Vagina (tissue), 2 donors: ENCODE data around the gene LGALS8. TPM values are rescaled to one million over a fixed set of nuclear protein-coding genes. Genes with fewer than 3 reads are reported as not detected.
"Not testable (repeated sequence)": the region's sequence is repeated elsewhere in the genome, so short reads cannot be mapped to it uniquely, and the experiment has no call there.

Source experiments
- DNase-seq, 2 donors: peaks; one replicate each; pipeline ENCODE4 v3.0.0-alpha.2; 2017; ENCODE audit errors: extremely low spot score in 2 of 2
- H3K27ac ChIP-seq: fragments of 200-600 bp; sonication (generic); one replicate; pipeline ENCODE4 v1.5.1; 2019
- H3K27me3 ChIP-seq: fragments of 200-600 bp; sonication (generic); one replicate; pipeline ENCODE4 v1.5.1; 2019
- H3K36me3 ChIP-seq, 2 donors: fragments of 200-600 bp; sonication (generic); one replicate each; pipeline ENCODE4 v1.5.1; 2017 to 2019
- H3K4me1 ChIP-seq: fragments of 200-600 bp; sonication (generic); one replicate; pipeline ENCODE4 v1.5.1; 2019
- H3K4me3 ChIP-seq, 2 donors: fragments of 200-600 bp; sonication (generic); 1 replicate in 1 of 2; 2 replicates in 1 of 2; pipeline ENCODE4 v1.5.1; 2016 to 2019
- H3K9me3 ChIP-seq: fragments of 200-600 bp; sonication (generic); one replicate; pipeline ENCODE4 v1.5.1; 2019
- POLR2A ChIP-seq, 2 donors: fragments of 450-650 bp; IDR thresholded peaks; one replicate each; pipeline ENCODE4 v1.6.1; 2017; ENCODE audit warnings: antibody characterized with exemption in 2 of 2, mild to moderate bottlenecking in 2 of 2, moderate library complexity in 2 of 2
- POLR2AphosphoS5 ChIP-seq, 2 donors: sonication (generic); formaldehyde crosslinking; IDR thresholded peaks; one replicate each; pipeline ENCODE4 v1.9.0; 2017; ENCODE audit warnings: antibody characterized with exemption in 2 of 2, mild to moderate bottlenecking in 2 of 2, low read depth in 1 of 2; ENCODE audit not compliant: insufficient read depth in 1 of 2
- intact Hi-C: fragments of 100-400 bp; cut with DNase I; formaldehyde crosslinking; loops from one replicate; pipeline ENCODE4 v1.15.1; 2023
- total RNA-seq: library from RNA; depleted of rRNA; stranded (reverse); fragments of >200 nt; gene quantifications from one replicate; pipeline ENCODE4 v1.2.3, GENCODE V29; 2016
- TF ChIP-seq, protein P1 (sequence below), 3 experiments: fragments of 450-650 bp in 2 of 3; fragments of 200-600 bp in 1 of 3; sonication (generic) in 1 of 3; IDR thresholded peaks; one replicate each; pipeline ENCODE4 v1.5.1; 2017 to 2019; ENCODE audit warnings: antibody characterized with exemption in 3 of 3, mild to moderate bottlenecking in 2 of 3, moderate library complexity in 2 of 3

Gene LGALS8
- 38.1 TPM for total RNA-seq

DNA sequence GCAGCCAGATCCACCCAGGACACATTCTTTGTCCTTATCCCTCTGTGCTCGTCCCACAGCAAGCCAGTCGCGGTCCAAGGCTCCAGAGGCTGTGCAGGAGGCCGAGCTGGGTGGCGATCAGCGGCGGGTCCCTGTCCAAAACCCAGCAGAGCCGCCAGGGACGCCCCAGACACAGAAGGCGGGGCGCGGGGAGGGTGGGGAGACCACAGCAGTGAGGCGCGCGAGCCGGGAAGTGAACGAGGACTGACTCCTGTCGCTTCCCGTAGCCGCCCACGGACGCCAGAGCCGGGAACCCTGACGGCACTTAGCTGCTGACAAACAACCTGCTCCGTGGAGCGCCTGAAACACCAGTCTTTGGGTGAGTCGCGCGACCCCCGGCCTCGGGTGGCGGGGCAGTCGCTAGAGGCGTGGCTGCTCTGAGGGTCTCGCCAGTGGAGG, at the start of gene LGALS8:
LGALS8 (plus strand) TSS at position 279 of the 438 bp plus-strand sequence. CDS start 2,089 bp downstream, outside the sequence.
- peak in 1 of 2 donors; percentile 91 for DNase-seq
- H3K27me3 ChIP-seq = no peaks in the 10 kb centered on the region
- H3K36me3 ChIP-seq = peaks cover 0 to 5% of the 10 kb centered on the region in 2 donors
- intact Hi-C loops = no loop called here
- no peaks in the 10 kb centered on the region for H3K9me3 ChIP-seq
- peak within 1 kb of the TSS; percentile 89 for H3K27ac ChIP-seq
- TF ChIP-seq POLR2AphosphoS5 (IDR thresholded peaks at IDR 0.05; ENCODE audit: insufficient read depth in 1 of 2, low read depth in 1 of 2) (peak; percentile 43 to 85), POLR2A (IDR thresholded peaks at IDR 0.05) (no peak)
- H3K4me1 ChIP-seq = peaks cover 14% of the 10 kb centered on the region
- peak within 1 kb of the TSS; percentile 80 to 98 for H3K4me3 ChIP-seq

DNA sequence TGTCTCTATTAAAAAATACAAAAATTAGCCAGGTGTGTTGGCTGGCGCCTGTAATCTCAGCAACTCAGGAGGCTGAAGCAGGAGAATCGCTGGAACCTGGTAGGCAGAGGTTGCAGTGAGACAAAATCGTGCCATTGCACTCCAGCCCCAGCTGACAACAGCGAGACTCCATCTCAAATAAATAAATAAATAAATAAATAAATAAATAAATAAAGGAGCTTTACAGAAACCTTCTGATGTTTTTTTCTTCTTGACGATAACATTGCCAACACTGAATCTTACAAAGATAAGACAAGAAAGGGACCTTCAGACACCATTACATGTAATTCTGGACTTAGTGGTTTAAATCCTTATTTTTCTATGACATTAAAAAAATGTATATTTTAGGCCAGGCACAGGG, 47.8 kb upstream of the LGALS8 start:
- H3K36me3 ChIP-seq = no peaks in the 10 kb centered on the region
- TF ChIP-seq, protein P1, sequence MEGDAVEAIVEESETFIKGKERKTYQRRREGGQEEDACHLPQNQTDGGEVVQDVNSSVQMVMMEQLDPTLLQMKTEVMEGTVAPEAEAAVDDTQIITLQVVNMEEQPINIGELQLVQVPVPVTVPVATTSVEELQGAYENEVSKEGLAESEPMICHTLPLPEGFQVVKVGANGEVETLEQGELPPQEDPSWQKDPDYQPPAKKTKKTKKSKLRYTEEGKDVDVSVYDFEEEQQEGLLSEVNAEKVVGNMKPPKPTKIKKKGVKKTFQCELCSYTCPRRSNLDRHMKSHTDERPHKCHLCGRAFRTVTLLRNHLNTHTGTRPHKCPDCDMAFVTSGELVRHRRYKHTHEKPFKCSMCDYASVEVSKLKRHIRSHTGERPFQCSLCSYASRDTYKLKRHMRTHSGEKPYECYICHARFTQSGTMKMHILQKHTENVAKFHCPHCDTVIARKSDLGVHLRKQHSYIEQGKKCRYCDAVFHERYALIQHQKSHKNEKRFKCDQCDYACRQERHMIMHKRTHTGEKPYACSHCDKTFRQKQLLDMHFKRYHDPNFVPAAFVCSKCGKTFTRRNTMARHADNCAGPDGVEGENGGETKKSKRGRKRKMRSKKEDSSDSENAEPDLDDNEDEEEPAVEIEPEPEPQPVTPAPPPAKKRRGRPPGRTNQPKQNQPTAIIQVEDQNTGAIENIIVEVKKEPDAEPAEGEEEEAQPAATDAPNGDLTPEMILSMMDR (IDR thresholded peaks at IDR 0.05) = no peak
- no peak for TF ChIP-seq POLR2AphosphoS5 (IDR thresholded peaks at IDR 0.05; ENCODE audit: insufficient read depth in 1 of 2, low read depth in 1 of 2)
- TF ChIP-seq POLR2A (IDR thresholded peaks at IDR 0.05) = no peak
- H3K4me3 ChIP-seq = no peak overlapping the region
- H3K9me3 ChIP-seq = no peaks in the 10 kb centered on the region
- H3K27me3 ChIP-seq = no peaks in the 10 kb centered on the region
- no peak for DNase-seq
- no peak overlapping the region for H3K27ac ChIP-seq
- intact Hi-C loops = no loop called here
- H3K4me1 ChIP-seq = peaks cover 11% of the 10 kb centered on the region

DNA sequence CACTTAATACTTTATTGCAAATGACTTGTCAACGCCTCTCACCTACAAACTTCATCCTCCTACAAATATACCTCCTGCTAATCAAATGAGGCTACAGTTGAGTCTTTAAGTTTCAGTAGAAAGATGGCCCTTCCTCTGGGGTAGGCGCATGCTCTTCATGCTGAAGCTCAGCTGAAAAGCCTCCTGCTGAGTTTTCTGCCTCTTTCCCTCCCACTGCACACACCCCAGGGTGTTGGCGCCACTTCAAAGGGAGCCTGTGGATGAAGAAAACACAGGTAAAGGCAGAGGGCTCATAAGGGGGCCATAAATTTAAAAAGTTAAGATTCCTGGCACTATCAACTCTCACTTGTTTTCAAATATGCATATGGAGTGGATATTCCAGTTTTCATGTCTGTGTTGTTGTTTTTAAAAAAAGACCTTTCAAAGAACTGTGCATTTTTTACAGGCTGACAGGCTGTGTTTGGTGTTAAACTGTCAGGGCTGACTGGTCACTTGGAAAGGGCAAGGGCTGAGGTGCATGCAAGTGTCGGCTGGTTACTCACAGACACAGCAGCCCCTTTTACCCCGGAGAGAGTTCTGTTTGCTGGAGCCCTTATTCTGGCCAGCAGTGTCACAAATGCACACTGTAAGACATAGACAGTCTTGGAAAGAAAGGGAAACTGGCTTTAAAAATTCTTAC, 42.9 kb upstream of the LGALS8 start:
- H3K27me3 ChIP-seq = no peaks in the 10 kb centered on the region
- no peaks in the 10 kb centered on the region for H3K36me3 ChIP-seq
- H3K9me3 ChIP-seq = no peaks in the 10 kb centered on the region
- TF ChIP-seq POLR2AphosphoS5 (IDR thresholded peaks at IDR 0.05; ENCODE audit: insufficient read depth in 1 of 2, low read depth in 1 of 2) (no peak), POLR2A (IDR thresholded peaks at IDR 0.05) (no peak)
- TF ChIP-seq, protein P1 (IDR thresholded peaks at IDR 0.05) = no peak
- intact Hi-C loops = no loop called here
- H3K4me3 ChIP-seq = no peak overlapping the region
- no peaks in the 10 kb centered on the region for H3K4me1 ChIP-seq
- no peak overlapping the region for H3K27ac ChIP-seq
- DNase-seq = no peak

DNA sequence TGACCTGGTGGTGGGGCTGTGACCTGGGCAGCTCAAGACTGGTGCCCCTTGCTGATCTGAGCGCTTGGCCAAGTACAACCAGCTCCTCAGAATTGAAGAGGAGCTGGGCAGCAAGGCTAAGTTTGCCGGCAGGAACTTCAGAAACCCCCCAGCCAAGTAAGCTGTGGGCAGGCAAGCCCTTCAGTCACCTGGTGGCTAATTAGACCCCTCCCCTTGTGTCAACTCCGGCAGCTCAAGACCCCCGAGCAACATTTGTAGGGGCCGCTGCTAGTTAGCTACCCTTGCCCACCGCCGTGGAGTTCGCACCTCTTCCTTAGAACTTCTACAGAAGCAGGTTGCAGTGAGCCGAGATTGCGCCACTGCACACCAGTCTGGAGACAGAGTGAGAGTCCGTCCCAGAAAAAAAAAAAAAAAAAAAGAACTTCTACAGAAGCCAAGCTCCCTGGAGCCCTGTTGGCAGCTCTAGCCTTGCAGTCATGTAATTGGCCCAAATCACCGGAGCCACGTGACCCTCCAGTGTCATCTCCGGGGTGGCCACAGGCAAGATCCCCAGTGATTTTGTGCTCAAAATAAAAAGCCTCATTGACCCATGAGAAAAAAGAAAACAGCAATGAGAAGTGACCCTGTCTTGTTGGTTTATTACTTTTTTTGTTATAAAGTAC, 39.3 kb upstream of the LGALS8 start:
- no peak overlapping the region for H3K27ac ChIP-seq

DNA sequence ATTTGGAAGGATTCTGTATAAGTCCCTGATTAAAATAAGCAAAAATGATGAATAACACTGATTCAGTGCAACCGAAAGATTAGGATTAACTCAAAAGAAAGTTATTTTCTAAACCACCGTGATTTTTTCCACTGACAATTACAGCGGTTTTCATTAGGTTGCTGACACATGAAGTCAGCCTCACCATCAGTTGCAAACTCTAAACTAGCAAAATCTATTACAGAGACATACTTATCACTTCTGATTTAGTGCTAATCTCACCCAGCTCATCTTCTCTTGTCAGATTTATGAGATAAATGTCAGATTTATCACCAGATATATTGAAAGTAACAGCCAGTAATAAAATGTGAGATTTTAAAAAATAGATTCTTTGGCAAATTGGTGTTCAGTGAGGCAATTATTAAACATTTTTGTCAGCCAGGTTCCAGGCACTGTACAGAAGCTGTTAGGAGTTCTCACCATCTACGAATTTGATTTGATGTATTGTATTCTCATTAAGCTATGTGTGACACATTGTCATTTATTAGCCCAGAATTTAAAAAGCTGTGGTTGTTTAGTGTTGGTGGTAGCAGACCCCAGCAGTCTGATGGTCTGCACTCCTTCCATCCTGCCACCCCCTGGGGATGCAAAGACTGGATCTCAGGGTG, 37.3 kb upstream of the LGALS8 start:
- no peaks in the 10 kb centered on the region for H3K4me1 ChIP-seq
- H3K4me3 ChIP-seq = no peak overlapping the region
- H3K27ac ChIP-seq = no peak overlapping the region
- intact Hi-C loops = loop anchor here (2.0 kb wide), 1 partner anchor 376 kb away; no protein-coding TSS in a partner anchor
- TF ChIP-seq POLR2A (IDR thresholded peaks at IDR 0.05) = no peak
- TF ChIP-seq, protein P1 (IDR thresholded peaks at IDR 0.05) = no peak
- no peak for TF ChIP-seq POLR2AphosphoS5 (IDR thresholded peaks at IDR 0.05; ENCODE audit: insufficient read depth in 1 of 2, low read depth in 1 of 2)
- no peaks in the 10 kb centered on the region for H3K27me3 ChIP-seq
- no peaks in the 10 kb centered on the region for H3K9me3 ChIP-seq
- no peaks in the 10 kb centered on the region for H3K36me3 ChIP-seq
- DNase-seq = no peak

More for the DNA sequence above, 39.3 kb upstream of the LGALS8 start:
- DNase-seq = no peak
- TF ChIP-seq POLR2AphosphoS5 (IDR thresholded peaks at IDR 0.05; ENCODE audit: insufficient read depth in 1 of 2, low read depth in 1 of 2) = no peak
- TF ChIP-seq, protein P1 (IDR thresholded peaks at IDR 0.05) = no peak
- TF ChIP-seq POLR2A (IDR thresholded peaks at IDR 0.05) = no peak
- intact Hi-C loops = no loop called here
- Histone ChIP-seq H3K9me3 (no peaks in the 10 kb centered on the region), H3K4me3 (no peak overlapping the region), H3K36me3 (no peaks in the 10 kb centered on the region), H3K27me3 (no peaks in the 10 kb centered on the region), H3K4me1 (no peaks in the 10 kb centered on the region)

DNA sequence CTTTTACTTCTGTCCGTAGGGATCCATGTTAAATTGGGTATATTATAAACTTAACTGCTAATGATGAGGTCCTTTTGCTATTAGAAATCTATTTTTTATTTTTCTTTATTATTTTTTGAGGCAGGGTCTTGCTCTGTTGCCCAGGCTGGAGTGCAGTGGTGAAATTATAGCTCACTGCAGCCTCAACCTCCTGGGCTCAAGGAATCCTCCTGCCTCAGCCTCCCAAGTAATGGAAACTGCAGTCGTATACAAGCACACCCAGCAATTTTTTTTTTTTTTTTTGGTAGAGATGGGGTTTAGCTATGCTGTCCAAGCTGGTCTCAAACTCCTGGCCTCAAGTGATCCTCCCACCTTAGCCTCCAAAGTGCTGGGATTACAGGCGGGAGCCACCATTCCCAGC, 34.6 kb upstream of the LGALS8 start:
- DNase-seq, intact Hi-C loops: not testable (repeated sequence)

More for the DNA sequence above, 34.6 kb upstream of the LGALS8 start:
- H3K27ac ChIP-seq, H3K4me1 ChIP-seq, H3K4me3 ChIP-seq, H3K36me3 ChIP-seq, H3K9me3 ChIP-seq, H3K27me3 ChIP-seq: not testable (repeated sequence)
